Naive thymus-derived CD8-positive, alpha-beta T cell (primary cell): ENCODE results near the gene VGF. TPM values are rescaled to one million over a fixed set of nuclear protein-coding genes. Genes with fewer than 3 reads are reported as not detected.

ENCODE experiments used
- ATAC-seq, 2 donors: fragments of 150-1000 bp; cut with Tn5 transposase in 1 of 2; sonication (Bioruptor Pico), chemical (Tn5 transposase) in 1 of 2; 1 replicate in 1 of 2; 2 replicates in 1 of 2; pipeline ENCODE4 v1.10.0; 2021; ENCODE audit warnings: mild to moderate bottlenecking in 2 of 2, moderate library complexity in 2 of 2
- POLR2A ChIA-PET: fragments of 350-600 bp; sonication (Branson Sonifier 250); formaldehyde crosslinking; loops from one replicate; lab custom pipeline; 2021; ENCODE audit warnings: antibody characterized with exemption; lab: Charles Lee
- DNase-seq, 10 donors: peaks; one replicate each; pipeline versions ENCODE4 v3.0.0 to v3.0.0-alpha.2; 2020 to 2022
- H3K27ac Mint-ChIP-seq, 10 donors: one replicate each; pipeline ENCODE4 v1.8.0; 2020 to 2022; ENCODE audit warnings: mild to moderate bottlenecking in 10 of 10, mixed read lengths in 10 of 10, moderate library complexity in 4 of 10, inconsistent platforms in 1 of 10
- H3K27me3 Mint-ChIP-seq, 5 donors: one replicate each; pipeline ENCODE4 v1.8.0; 2021 to 2022; ENCODE audit warnings: mixed read lengths in 5 of 5
- H3K36me3 Mint-ChIP-seq, 3 donors: one replicate each; pipeline ENCODE4 v1.8.0; 2020 to 2022; ENCODE audit warnings: mixed read lengths in 3 of 3, mild to moderate bottlenecking in 2 of 3, inconsistent platforms in 1 of 3
- H3K4me1 Mint-ChIP-seq, 4 donors: one replicate each; pipeline ENCODE4 v1.8.0; 2021 to 2022; ENCODE audit warnings: mixed read lengths in 4 of 4
- H3K4me3 Mint-ChIP-seq, 10 donors: one replicate each; pipeline ENCODE4 v1.8.0; 2020 to 2022; ENCODE audit warnings: mild to moderate bottlenecking in 10 of 10, mixed read lengths in 10 of 10, moderate library complexity in 6 of 10, inconsistent platforms in 1 of 10
- H3K9me3 Mint-ChIP-seq, 9 donors: one replicate each; pipeline ENCODE4 v1.8.0; 2020 to 2022; ENCODE audit warnings: mixed read lengths in 9 of 9, mild to moderate bottlenecking in 3 of 9, inconsistent platforms in 1 of 9, moderate library complexity in 1 of 9
- polyA plus RNA-seq, 3 donors: library from polyadenylated mRNA; unstranded; fragments of 300-500 nt; fragmentation: Illumina TruSeq; gene quantifications; one replicate each; pipeline ENCODE4 v1.2.3, GENCODE V29; 2021
- total RNA-seq, 8 experiments: library from RNA in 2 of 8; stranded (reverse) in 2 of 8; gene quantifications; one replicate each; pipeline ENCODE4 v1.2.3 and lab custom pipeline; 2021 to 2026

Gene VGF
- total and polyA plus RNA-seq, 5 experiments from 2014 or later: not detected

GRCh38 chr7:101163279-101164070 lies 1.9 kb downstream of the VGF start:
- Mint-ChIP-seq H3K27me3 (peaks cover 22 to 58% (median 32%) of the 10 kb centered on the region in 5 donors), H3K27ac (no peak overlapping the region), H3K4me1 (peaks cover 26 to 42% (median 37%) of the 10 kb centered on the region in 4 donors), H3K9me3 (no peaks in the 10 kb centered on the region), H3K36me3 (peaks cover 0 to 21% (median 6%) of the 10 kb centered on the region in 3 donors), H3K4me3 (peak overlapping the region; percentile 64 to 99 (median 76))
- ATAC-seq (peak in 1 of 2 donors; percentile 28), DNase-seq (no peak)
- POLR2A ChIA-PET: interaction anchor here (0.6 to 1.1 kb wide), 2 partner anchors 19 to 483 kb away, joined by 3 read pairs; no protein-coding TSS in a partner anchor

GRCh38 chr7:101162551-101163278 lies 2.7 kb downstream of the VGF start:
- peaks cover 15 to 50% (median 26%) of the 10 kb centered on the region in 5 donors for H3K27me3 Mint-ChIP-seq
- no peak for ATAC-seq
- no peaks in the 10 kb centered on the region for H3K9me3 Mint-ChIP-seq
- peaks cover 0 to 29% (median 12%) of the 10 kb centered on the region in 3 donors for H3K36me3 Mint-ChIP-seq
- H3K4me3 Mint-ChIP-seq: peak overlapping the region; percentile 71 to 99 (median 78)
- H3K4me1 Mint-ChIP-seq: peaks cover 22 to 37% (median 32%) of the 10 kb centered on the region in 4 donors
- no peak overlapping the region for H3K27ac Mint-ChIP-seq
- DNase-seq: no peak
- POLR2A ChIA-PET: interaction anchor here (1.1 kb wide), 1 partner anchor 19 kb away, joined by 3 read pairs; no protein-coding TSS in a partner anchor

- peaks cover 10 to 42% (median 18%) of the 10 kb centered on the region in 5 donors for H3K27me3 Mint-ChIP-seq
- peaks cover 0 to 35% (median 12%) of the 10 kb centered on the region in 3 donors for H3K36me3 Mint-ChIP-seq
- POLR2A ChIA-PET: no interaction called here
- no peak for DNase-seq
- no peak overlapping the region for H3K27ac Mint-ChIP-seq
- H3K4me3 Mint-ChIP-seq: peak overlapping the region; percentile 66 to 84 (median 78)
- no peak for ATAC-seq
- H3K9me3 Mint-ChIP-seq: no peaks in the 10 kb centered on the region
- H3K4me1 Mint-ChIP-seq: peaks cover 17 to 30% (median 24%) of the 10 kb centered on the region in 4 donors
Measured at GRCh38 chr7:101161692-101162471, 3.5 kb downstream of the VGF start.

GRCh38 chr7:101160910-101161309 lies 4.5 kb downstream of the VGF start:
- no peaks in the 10 kb centered on the region for H3K9me3 Mint-ChIP-seq
- peaks cover 0 to 36% (median 12%) of the 10 kb centered on the region in 3 donors for H3K36me3 Mint-ChIP-seq
- peaks cover 7 to 34% (median 14%) of the 10 kb centered on the region in 5 donors for H3K27me3 Mint-ChIP-seq
- H3K4me1 Mint-ChIP-seq: peaks cover 11 to 25% (median 17%) of the 10 kb centered on the region in 4 donors
- ATAC-seq: no peak
- peak overlapping the region in 1 of 10 donors; percentile 41 for H3K4me3 Mint-ChIP-seq
- H3K27ac Mint-ChIP-seq: no peak overlapping the region
- POLR2A ChIA-PET: interaction anchor here (0.5 kb wide), 1 partner anchor 70 kb away, joined by 3 read pairs; no protein-coding TSS in a partner anchor
- no peak for DNase-seq

- Mint-ChIP-seq H3K27ac (no peak overlapping the region), H3K36me3 (peaks cover 0 to 29% (median 9%) of the 10 kb centered on the region in 3 donors), H3K4me1 (peaks cover 10 to 23% (median 16%) of the 10 kb centered on the region in 4 donors), H3K27me3 (peaks cover under 1 to 24% (median 5%) of the 10 kb centered on the region in 5 donors), H3K4me3 (no peak overlapping the region), H3K9me3 (no peaks in the 10 kb centered on the region)
- POLR2A ChIA-PET: interaction anchor here (0.5 to 0.7 kb wide), 2 partner anchors 47 to 71 kb away, joined by 3 to 4 read pairs; no protein-coding TSS in a partner anchor
- DNase-seq (no peak), ATAC-seq (no peak)
Measured at GRCh38 chr7:101159696-101160674, 5.4 kb downstream of the VGF start.

- Mint-ChIP-seq H3K27ac (no peak overlapping the region), H3K9me3 (no peaks in the 10 kb centered on the region), H3K4me1 (peaks cover 10 to 16% (median 14%) of the 10 kb centered on the region in 4 donors), H3K36me3 (peaks cover 0 to 29% (median 9%) of the 10 kb centered on the region in 3 donors), H3K27me3 (peaks cover 0 to 8% (median 1%) of the 10 kb centered on the region in 5 donors), H3K4me3 (peak overlapping the region in 1 of 10 donors; percentile 28)
- no peak for ATAC-seq
- POLR2A ChIA-PET: interaction anchor here (0.6 to 1.1 kb wide), 4 partner anchors 13 to 993 kb away, joined by 3 to 7 read pairs (median 4); partner anchors contain the start of gene PLOD3
- DNase-seq: no peak
Measured at GRCh38 chr7:101156866-101157589, 8.3 kb downstream of the VGF start.

- H3K36me3 Mint-ChIP-seq: peaks cover 0 to 29% (median 9%) of the 10 kb centered on the region in 3 donors
- H3K4me3 Mint-ChIP-seq: peak overlapping the region in 2 of 10 donors; percentile 28 to 33
- no peak overlapping the region for H3K27ac Mint-ChIP-seq
- ATAC-seq: no peak
- H3K9me3 Mint-ChIP-seq: no peaks in the 10 kb centered on the region
- POLR2A ChIA-PET: interaction anchor here (0.6 to 1.5 kb wide), 4 partner anchors 9 to 992 kb away, joined by 3 to 6 read pairs (median 4); partner anchors contain the start of genes PLOD3 and VGF
- H3K27me3 Mint-ChIP-seq: peaks cover 0 to 6% (median 1%) of the 10 kb centered on the region in 5 donors
- DNase-seq: no peak
- peaks cover 10 to 16% (median 14%) of the 10 kb centered on the region in 4 donors for H3K4me1 Mint-ChIP-seq
Measured at GRCh38 chr7:101156277-101156676, 9.1 kb downstream of the VGF start.

- POLR2A ChIA-PET: interaction anchor here (1.5 kb wide), 1 partner anchor 10 kb away, joined by 6 read pairs; the partner anchor contains the start of gene VGF
- Mint-ChIP-seq H3K9me3 (no peaks in the 10 kb centered on the region), H3K27me3 (peaks cover 0 to 5% (median 0%) of the 10 kb centered on the region in 5 donors), H3K27ac (peak overlapping the region in 3 of 10 donors; percentile 11 to 41 (median 35)), H3K4me1 (peaks cover 10 to 16% (median 13%) of the 10 kb centered on the region in 4 donors), H3K4me3 (peak overlapping the region; percentile 67 to 90 (median 75)), H3K36me3 (peaks cover 0 to 26% (median 8%) of the 10 kb centered on the region in 3 donors)
- no peak for DNase-seq
- no peak for ATAC-seq
Measured at GRCh38 chr7:101155303-101155702, 10.1 kb downstream of the VGF start.

GRCh38 chr7:101154693-101155102 lies 10.7 kb downstream of the VGF start:
- Mint-ChIP-seq H3K4me3 (peak overlapping the region in 9 of 10 donors; percentile 69 to 90 (median 82)), H3K27ac (no peak overlapping the region), H3K4me1 (peaks cover 10 to 16% (median 13%) of the 10 kb centered on the region in 4 donors), H3K9me3 (no peaks in the 10 kb centered on the region), H3K27me3 (peaks cover 2 to 5% (median 2%) of the 10 kb centered on the region in 5 donors), H3K36me3 (peaks cover 0 to 21% (median 6%) of the 10 kb centered on the region in 3 donors)
- ATAC-seq (peak; percentile 8 to 38), DNase-seq (no peak)
- POLR2A ChIA-PET: no interaction called here
